Epithelial cell of esophagus (primary cell): Measurements from ENCODE around the gene ABCG4.

Source experiments
- DNase-seq: peaks from one replicate; pipeline ENCODE4 v3.0.0; 2010; ENCODE audit warnings: low read depth
- H3K4me3 ChIP-seq: 2 replicates; pipeline ENCODE4 v1.5.1; 2011; ENCODE audit warnings: mild to moderate bottlenecking, low read length, control low read depth
- CTCF ChIP-seq: IDR thresholded peaks from 2 replicates; pipeline ENCODE4 v1.5.1; 2011; ENCODE audit warnings: low read depth, mild to moderate bottlenecking, low read length, control low read depth, inconsistent platforms; ENCODE audit not compliant: insufficient read depth; ENCODE audit errors: missing control alignments

The ABCG4 gene

DNA sequence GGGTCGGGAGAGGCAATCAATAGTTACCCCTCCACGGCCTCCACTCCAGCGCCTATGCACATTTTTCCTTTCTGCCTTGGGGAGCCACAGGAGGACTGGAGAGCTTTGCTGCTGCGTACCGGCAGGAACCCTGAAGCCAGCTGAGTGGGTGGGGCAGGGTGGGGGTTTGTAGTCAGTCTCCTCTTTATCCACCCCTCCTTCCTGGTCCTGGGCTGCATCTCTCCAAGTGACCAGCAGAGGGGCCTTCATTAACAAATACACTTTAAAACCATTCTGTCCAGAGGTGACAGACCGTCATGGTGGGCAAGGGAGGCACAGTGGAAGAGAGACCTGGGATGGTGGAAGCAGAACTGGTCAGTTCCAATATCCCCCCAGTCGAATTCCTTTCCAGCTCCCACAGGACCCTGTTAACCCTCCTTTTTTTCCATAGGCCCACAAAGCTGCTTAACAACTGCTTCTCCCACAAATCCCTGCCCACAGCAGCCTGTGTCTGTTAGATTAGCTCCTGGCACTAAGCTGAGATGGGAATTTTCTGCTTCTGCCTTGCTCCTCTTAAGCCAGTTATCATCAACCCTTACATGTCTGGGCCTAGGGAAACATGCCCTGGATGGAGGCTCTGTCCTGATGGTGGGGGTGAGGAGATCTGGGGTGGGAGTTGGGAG is 3.9 kb upstream of the ABCG4 start:
- peak; percentile 69 for TF ChIP-seq CTCF
- no peak overlapping the region for H3K4me3 ChIP-seq
- peak; percentile 77 for DNase-seq

- no peak overlapping the region for H3K4me3 ChIP-seq
- no peak for DNase-seq
These were observed 3.3 kb upstream of the ABCG4 start for GRCh38 chr11:119145551-119145950.

DNA sequence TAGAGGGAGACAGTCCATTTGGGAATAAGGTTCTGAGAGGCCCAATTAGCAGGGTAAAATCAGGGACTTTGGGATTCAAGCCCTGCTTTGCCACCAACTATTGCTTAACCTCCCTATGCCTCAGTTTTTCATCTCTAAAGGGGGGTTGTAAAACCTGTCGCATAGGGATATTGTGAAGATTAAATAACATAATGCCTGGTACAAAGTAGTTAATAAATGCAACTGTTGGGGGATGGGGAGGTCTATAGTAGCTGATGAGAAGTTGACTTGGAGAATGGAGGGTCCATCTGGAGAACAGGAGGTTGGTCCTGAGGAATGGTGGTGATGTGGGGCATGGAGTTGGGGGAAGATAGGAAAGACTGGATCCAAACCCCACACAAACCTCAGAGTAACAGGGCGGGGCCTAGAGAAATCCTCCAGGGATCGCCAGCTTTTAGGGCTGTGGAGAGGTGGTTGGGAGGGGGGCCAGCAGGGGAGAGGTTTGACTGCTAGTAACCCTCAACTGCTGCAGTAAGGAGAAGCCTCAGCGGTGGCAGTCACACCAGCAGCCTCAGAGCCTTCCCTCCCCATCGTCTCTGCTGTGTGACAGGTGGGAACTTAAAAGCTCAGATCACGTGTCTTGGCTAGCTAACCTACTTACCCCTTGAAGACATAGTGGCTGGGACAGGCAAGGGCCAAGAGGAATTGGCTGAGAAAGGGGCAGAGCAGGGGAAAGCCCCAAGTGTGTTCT is 1.1 kb upstream of the ABCG4 start:
- DNase-seq = no peak
- TF ChIP-seq CTCF = no peak
- H3K4me3 ChIP-seq = no peak overlapping the region

More at GRCh38 chr11:119145551-119145950, 3.3 kb upstream of the ABCG4 start:
- TF ChIP-seq CTCF = no peak

DNA sequence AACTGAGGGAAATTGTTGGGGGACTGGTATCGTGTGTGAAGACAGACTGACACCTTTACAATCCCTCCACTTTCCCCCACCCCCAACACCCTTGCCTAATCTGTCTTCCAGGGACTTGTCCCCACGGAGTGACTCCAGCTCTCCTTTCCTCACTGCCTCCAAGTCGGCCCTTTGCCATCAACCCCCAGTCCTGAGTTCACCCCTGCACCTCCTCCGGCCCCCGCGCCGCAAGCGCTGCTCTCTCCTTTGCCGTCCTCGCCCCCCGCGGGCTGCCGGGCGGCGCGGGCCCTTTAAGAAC is 183 bp upstream of the ABCG4 start:
- TF ChIP-seq CTCF = no peak
- H3K4me3 ChIP-seq = peak overlapping the region; percentile 44

DNA sequence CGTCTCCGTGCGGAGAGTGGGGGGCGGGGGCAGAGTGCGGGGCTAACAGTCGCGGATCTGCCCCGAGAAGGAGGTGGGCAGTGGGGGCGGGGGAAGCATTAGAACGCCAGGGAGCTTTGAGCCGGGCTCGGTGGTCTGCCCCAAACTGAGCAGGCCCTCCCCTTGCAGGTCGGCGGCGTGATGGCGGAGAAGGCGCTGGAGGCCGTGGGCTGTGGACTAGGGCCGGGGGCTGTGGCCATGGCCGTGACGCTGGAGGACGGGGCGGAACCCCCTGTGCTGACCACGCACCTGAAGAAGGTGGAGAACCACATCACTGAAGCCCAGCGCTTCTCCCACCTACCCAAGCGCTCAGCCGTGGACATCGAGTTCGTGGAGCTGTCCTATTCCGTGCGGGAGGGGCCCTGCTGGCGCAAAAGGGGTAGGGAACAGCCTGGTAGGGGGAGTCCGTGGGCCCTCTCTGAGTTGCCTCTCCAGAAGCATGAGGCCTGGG is 979 bp downstream of the ABCG4 start:
- TF ChIP-seq CTCF = no peak
- no peak overlapping the region for H3K4me3 ChIP-seq
- no peak for DNase-seq

More for the DNA sequence above, 183 bp upstream of the ABCG4 start:
- DNase-seq = no peak

GRCh38 chr11:119152043-119152442 is 3.2 kb downstream of the ABCG4 start:
- DNase-seq = no peak
- TF ChIP-seq CTCF = no peak
- H3K4me3 ChIP-seq = no peak overlapping the region
